GM21423 (cell line): Measurements from ENCODE around the gene SV2C.
"Not testable (repeated sequence)": the region's sequence is repeated elsewhere in the genome, so short reads cannot be mapped to it uniquely, and the experiment has no call there.

Source experiments
- ATAC-seq: cut with Tn5 transposase; IDR thresholded peaks from one replicate; pipeline ENCODE4 v1.9.1; 2021; ENCODE audit warnings: mild to moderate bottlenecking, moderate library complexity; ENCODE audit not compliant: unreplicated experiment

SV2C gene

DNA sequence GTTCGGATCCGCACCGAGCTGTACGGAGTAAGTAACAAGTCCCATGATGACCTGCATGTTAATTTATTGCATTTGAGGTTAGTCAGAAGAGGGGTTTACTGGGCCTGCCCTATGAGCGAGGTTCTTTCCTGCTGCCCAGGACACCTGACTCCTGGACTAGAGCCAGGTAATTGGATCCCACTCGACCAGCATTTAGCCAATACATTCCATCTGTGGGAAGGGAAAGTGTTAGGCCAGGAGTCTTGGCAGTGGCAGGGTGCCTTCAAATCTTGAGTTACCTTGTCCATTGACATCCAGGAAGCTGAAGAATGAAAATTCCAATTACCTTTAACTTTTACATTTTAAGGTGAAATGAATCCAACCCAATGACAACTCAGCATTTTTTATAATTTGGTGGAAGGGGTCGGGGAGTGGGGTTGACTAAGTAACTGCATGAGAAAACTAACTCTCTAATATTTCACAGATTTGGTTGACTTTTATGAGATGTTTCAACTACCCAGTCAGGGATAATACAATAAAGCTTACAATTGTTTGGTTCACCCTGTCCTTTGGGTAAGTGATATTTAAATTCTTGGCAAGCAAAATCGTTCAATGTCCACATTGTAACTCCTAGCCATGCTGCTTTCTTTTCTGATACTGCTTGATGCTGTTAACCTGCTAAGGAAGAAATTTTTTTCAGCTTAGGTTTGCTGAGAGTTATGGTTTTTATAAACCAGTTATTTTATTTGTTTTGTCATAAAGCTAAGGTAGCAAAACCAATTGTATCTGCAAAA, 208.3 kb downstream of the SV2C start:
- no peak for ATAC-seq

DNA sequence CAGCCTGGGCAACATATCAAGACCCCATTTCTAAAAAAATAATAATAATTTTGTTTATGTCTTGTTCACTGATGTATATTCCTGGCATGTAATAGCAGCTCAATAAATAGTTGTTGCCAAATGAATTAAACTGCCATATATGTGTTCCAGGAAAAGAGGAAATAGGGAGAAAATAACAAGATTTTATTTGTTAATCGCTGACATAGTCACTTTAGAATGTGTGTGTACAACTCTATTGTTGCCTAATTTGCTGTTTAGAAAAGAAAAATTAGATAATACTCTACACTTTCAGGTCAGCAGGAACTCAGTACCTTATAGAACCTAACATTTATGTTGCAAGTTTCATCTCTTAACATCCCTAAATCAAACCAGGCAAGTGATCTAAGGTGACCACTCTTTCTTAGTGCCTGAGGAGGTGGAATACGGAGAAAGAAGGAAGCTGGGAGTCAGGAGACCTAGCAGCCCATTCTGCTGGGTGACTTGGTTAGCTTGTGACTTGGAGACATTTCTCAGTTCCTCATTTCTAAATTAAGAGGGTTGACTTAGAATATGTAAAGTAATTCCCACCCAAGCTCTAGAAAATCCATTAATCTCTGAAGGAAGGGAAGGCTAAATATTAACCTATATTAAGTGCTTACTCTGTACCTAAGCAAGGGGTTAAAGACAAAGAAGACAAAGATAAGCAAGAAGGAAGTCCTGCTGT, 209.6 kb downstream of the SV2C start:
- ATAC-seq, result peak; percentile 76

- peak; percentile 36 for ATAC-seq
Observed at GRCh38 chr5:76294573-76294972, 211.4 kb downstream of the SV2C start.

- no peak for ATAC-seq
Observed at GRCh38 chr5:76298852-76299251, 215.7 kb downstream of the SV2C start.

DNA sequence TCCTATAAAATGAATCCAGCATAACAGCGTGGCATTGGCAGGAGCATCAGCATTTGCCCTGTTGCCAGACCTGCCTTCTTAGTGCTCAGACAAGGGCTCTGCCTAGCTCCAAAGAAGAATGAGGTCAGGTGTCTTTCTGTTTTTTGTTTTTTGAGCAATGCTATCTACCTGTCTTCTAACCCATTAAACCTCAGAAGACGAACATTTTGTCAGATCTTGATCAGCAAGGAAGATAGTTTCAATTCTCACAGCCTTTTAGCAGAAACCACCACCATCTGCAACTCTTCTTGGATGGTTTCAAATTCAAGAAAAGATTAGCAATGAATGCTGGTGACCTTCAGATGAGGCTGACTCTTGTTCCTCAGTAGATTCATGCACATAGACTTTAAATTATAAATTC, 216.4 kb downstream of the SV2C start:
- no peak for ATAC-seq

- not testable (repeated sequence) for ATAC-seq
Observed at GRCh38 chr5:76301932-76302331, 218.7 kb downstream of the SV2C start.

DNA sequence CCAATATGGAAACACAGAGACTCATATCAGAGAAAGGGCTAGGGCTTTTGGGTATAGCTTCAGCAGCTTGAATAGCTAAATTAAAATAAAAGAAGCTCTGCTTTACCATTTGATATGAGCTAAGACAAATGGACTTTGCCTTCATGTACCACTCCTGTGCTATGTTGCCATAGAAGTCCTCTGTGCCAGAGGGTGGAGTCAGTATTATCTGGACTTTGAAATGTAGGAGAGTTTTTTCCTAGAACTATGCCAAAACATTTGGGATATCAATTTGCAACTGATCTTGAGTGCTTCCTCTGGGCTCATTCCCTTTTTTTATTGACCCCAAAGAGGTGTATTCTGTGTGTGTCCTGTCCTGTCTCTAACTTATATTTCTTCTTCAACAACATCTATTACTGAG, 219.5 kb downstream of the SV2C start:
- ATAC-seq, result not testable (repeated sequence)

DNA sequence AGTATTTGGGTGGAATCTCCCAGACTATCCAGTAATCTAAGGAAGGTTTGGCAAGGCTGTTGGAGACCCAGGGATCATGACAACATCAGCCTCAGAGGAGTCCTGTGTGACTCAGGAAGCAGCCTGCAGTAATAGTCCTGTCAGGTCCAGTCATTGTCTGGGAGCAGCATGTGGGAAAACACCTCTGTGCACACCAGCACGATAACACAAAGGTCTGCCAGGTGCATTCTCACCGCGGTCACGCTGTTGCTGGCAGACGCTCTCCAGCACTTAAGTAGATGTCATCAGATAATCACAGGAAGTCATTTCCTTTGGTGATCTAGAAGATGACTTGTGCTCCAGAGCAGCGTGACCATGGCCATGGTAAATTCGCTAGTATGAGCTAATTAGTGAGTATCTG, 220.7 kb downstream of the SV2C start:
- peak; percentile 75 for ATAC-seq

DNA sequence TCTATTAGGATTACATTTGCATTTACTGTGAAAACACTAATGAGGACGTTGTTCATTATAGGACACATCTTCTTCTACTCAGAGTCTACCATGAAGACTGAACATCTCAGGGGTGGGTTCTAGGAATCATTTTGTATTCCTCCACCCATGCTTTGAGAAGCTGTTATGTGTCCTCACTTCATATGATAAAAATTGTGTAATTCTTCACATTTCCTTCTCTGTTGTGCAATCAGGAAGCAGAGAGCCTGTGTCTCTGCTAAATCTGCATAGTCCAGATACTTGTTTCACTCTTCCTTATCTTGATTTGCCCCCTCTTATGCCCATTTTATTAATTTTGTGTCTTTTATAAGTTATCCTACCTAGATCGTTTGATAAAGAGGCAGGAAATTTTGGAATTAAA, 222.1 kb downstream of the SV2C start:
- no peak for ATAC-seq

DNA sequence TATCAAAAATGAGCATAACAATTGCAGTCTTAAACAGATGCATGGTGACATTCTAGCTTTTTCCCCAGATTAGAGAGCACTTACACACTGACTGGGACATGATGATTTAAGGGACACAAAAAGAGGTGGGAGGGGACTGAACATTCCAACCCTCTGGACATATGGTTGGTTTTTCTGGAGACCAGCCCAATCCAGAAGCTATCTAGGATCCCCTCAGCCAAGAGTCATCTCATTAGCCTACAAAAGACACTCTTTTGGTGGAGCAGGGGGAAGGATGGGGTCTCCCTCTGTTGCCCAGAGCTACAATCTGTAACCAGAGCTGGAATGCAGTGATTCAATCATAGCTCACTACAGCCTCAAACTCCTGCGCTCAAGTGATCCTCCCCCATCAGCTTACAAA, 222.6 kb downstream of the SV2C start:
- no peak for ATAC-seq

GRCh38 chr5:76310208-76310607, 227.0 kb downstream of the SV2C start:
- ATAC-seq, result no peak

- ATAC-seq, result no peak
Observed at GRCh38 chr5:76312783-76313182, 229.6 kb downstream of the SV2C start.

DNA sequence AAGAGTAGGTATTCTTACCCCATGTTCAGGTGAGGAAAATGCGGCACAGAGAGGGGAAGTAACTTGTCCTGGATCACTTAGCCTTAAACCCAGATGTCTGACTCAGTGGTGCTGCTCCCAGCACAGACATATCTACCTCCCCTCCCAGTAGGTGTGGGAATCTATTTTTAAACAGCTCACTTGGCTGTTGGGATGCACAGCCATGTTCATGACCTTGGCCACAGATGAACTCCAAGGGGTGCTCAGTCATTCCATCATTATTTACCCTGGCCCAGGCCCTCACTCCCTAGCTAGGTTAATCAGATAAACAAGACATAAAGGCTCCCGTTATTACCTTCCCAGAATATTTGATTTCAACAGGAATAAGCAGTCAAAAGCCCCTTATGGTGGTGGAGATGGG, 231.5 kb downstream of the SV2C start:
- no peak for ATAC-seq

DNA sequence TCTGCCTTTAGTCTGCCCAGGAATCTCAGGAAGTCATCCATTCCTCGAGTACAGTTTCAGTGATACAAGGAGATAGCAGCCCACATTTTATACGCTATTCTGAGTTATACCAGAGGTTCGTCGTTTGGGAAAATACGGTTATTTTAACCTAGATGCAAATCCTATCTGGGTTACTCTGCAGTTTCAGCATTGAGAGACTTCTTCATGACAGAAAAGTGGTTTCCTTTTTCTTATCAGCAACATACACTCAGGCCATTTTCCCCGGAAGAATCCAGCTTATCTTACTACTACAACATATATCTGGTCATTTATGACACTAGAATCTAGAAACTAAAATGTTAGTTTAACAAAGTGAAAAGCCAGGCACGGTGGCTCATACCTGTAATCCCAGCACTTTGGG, 236.5 kb downstream of the SV2C start:
- no peak for ATAC-seq

- ATAC-seq, result not testable (repeated sequence)
Observed at GRCh38 chr5:76323494-76323893, 240.3 kb downstream of the SV2C start.

DNA sequence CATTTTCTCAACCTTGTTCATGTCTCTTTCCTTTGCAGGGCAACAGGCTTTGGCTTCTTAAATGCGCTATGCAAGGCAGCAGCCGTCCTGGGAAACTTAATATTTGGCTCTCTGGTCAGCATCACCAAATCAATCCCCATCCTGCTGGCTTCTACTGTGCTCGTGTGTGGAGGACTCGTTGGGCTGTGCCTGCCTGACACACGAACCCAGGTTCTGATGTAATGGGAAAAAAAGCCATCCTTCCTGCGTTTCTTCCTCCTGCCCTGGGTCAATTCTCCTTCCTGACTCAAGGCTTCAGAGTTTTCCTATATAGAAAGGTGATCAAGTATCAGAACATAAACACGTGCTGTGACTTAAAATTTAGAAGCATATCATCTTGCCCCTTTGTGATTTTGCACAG, 242.1 kb downstream of the SV2C start:
- no peak for ATAC-seq

DNA sequence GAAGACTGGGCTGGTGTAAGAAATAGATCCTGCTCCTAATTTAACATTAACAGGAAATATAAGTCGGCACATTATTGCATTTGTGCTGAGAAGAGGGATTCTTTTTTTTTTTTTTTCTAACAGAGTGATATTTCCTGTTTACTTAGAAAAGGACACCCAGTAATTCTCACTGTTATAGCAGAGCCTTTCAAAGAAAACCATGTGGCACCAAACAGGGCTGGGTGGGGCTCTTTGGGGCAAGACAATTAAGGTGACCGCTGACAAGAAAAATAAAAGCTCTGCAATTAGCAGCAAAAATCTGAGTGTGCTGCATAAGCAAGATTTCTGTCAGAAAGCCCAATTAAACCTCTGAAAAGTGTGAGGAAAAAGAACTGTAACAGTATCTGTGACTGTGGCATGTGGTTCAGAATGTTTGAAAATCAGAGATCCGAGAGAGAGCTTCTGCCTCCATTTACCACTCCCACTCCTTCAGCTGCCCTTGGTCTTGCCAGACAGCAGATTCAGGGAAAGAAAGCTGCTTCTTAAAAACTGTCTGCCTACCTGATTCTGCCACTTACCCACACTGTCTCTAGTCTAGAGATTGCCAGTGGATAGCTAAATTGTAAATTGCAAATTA, 242.8 kb downstream of the SV2C start:
- no peak for ATAC-seq

DNA sequence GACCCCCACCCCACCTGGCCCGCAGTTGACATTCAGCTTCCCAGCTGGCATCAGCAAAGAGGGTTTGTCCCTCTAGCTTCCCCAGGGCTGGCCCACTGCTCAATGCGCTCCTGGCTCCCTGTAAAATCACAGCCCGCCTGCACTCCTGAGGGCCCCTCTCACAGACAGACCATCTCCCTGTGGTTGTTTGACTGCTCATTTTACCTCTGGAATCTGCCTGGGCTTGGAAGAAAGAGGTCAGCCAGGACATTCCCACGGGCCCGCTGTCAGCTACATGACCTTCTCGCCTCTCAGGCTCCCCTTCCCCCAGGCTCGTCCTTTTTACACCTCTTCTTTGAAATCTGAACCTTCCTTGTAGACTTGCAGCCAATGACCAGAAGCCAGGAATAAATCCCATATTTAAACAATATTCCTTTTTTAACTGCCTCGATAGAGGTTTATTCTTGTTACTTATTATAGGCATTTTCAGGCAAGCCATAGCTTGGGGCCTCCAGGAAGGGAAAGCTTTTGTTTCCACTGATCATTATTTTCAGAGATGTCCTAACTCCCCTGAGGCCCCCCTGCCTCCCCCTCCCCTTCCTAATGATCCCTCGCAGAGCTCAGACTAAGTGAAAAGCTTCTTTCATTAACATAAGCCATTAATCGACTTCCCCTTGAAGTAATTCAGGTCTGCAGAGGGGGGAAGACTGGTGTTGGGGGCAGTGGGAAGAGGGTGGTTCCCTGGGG, 243.6 kb downstream of the SV2C start:
- ATAC-seq, result no peak

GRCh38 chr5:76329346-76329745, 246.2 kb downstream of the SV2C start:
- no peak for ATAC-seq

DNA sequence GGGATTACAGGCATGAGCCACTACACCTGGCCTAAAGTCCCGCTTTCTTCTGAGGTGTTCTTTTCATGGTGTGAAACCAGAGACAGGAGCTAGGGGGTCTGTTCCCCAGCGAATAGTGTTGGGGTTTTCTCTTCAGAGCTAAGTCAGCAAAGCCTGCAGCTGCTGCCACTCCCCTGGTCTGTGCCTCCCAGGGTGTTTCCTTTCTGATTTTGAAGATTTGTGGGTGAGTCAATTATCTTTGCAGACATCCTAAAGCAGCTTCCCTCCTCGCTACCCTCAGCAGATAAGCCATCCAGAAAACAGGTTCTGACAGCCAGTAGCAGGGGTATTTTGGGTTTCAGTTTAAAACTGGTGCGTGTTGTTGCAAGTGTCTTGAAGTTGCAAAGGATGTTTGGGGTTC, 247.9 kb downstream of the SV2C start:
- no peak for ATAC-seq

DNA sequence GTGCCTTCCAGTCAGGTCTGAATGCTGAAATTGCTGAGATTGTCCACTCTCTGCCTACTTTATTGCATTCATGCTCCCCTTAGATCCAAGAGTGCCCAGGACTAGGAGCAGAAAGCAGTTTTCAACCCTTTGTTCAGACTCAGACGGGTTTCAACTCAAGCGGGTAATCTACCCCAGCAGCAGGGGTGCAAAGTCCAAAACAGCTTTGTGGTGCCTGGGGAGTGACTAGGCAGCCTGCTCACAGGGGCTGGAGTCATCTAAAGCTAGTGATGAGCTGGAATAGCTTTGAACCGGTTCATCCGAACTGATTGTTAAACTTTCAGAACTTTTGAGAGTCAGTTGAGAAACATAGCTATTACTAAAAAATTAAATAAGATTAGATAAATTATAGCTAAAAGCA, 248.9 kb downstream of the SV2C start:
- no peak for ATAC-seq
